K562 (cell line): ENCODE results near the gene PRKCB. TPM values are rescaled to one million over a fixed set of nuclear protein-coding genes. Genes with fewer than 3 reads are reported as not detected.

Experiments
- ATAC-seq: fragments of 200-7000 bp; cut with Tn5 transposase; 3 replicates; pipeline ENCODE4 v1.9.1; 2020; ENCODE audit warnings: moderate library complexity
- BruUV-seq: library from RNA; stranded (reverse); fragments of 400-500 nt; replicated peaks from 2 replicates; lab custom pipeline; 2021; lab: Mats Ljungman, UMichigan
- CTCF ChIA-PET: fragments of 300-600 bp; formaldehyde crosslinking; extraction: SDS; loops from one replicate; lab custom pipeline; 2021; ENCODE audit warnings: low intra/inter-chr PET ratio; lab: Yijun Ruan, JAX
- POLR2A ChIA-PET: fragments of 300-600, 350-650 bp; sonication (Branson Sonifier 250); formaldehyde crosslinking; extraction: SDS; loops from one replicate; lab custom pipeline; 2021; ENCODE audit warnings: antibody characterized with exemption, inconsistent platforms; lab: Yijun Ruan, JAX
- DNase-seq, 4 experiments: peaks; one replicate each; pipeline versions ENCODE4 v3.0.0 to v3.0.0-alpha.2; 2011 to 2018; ENCODE audit warnings: low spot score in 3 of 4, mixed read lengths in 3 of 4; ENCODE audit errors: extremely low read depth in 1 of 4
- FAIRE-seq: peaks from 2 replicates; lab custom pipeline; 2011; peaks lifted over from hg19 to GRCh38; lab: Jason Lieb, UNC
- H2AFZ ChIP-seq: 2 replicates; pipeline ENCODE4 v1.6.0; 2011; ENCODE audit warnings: low read depth, low read length, control low read depth, inconsistent platforms
- H3K27ac ChIP-seq: fragments of 200-600 bp; 3 replicates; pipeline ENCODE4 v1.8.0; 2011; ENCODE audit warnings: low read depth, mild to moderate bottlenecking, control low read depth, inconsistent platforms, low read length, moderate library complexity, mixed read lengths; ENCODE audit errors: extremely low read depth
- H3K27me3 ChIP-seq, 2 experiments: fragments of 300-600 bp in 1 of 2; 2 replicates in 1 of 2; 3 replicates in 1 of 2; pipeline versions ENCODE4 v1.6.0 to v1.8.0; 2011; ENCODE audit warnings: inconsistent platforms in 2 of 2, low read length in 2 of 2, mild to moderate bottlenecking in 1 of 2, mixed read lengths in 1 of 2, moderate library complexity in 1 of 2; ENCODE audit not compliant: control insufficient read depth in 2 of 2, insufficient read depth in 2 of 2
- H3K36me3 ChIP-seq: fragments of 300-600 bp; 3 replicates; pipeline ENCODE4 v1.8.0; 2011; ENCODE audit warnings: mild to moderate bottlenecking, low read length, inconsistent platforms; ENCODE audit not compliant: control insufficient read depth, insufficient read depth
- H3K4me1 ChIP-seq, 2 experiments: fragments of 200-600 bp in 1 of 2; replicated peaks in 1 of 2; 2 replicates in 1 of 2; 3 replicates in 1 of 2; pipeline versions ENCODE4 v1.5.1 to v1.8.0; 2011; ENCODE audit warnings: inconsistent platforms in 2 of 2, low read length in 2 of 2, mild to moderate bottlenecking in 1 of 2, mixed read lengths in 1 of 2, moderate library complexity in 1 of 2; ENCODE audit not compliant: control insufficient read depth in 2 of 2, insufficient read depth in 2 of 2
- H3K4me2 ChIP-seq: 2 replicates; pipeline ENCODE4 v1.6.1; 2011; ENCODE audit warnings: low read length, control low read depth, inconsistent platforms, mixed read lengths; ENCODE audit not compliant: insufficient read depth
- H3K4me3 ChIP-seq: fragments of 200-600 bp; sonication (generic), shearing (Covaris generic); 2 replicates; pipeline ENCODE4 v1.5.1; 2016; ENCODE audit warnings: control low read depth, inconsistent platforms
- H3K79me2 ChIP-seq: fragments of 200-600 bp; 3 replicates; pipeline ENCODE4 v1.8.0; 2011; ENCODE audit warnings: low read length, inconsistent platforms; ENCODE audit not compliant: control insufficient read depth, insufficient read depth
- H3K9ac ChIP-seq, 2 experiments: 2 replicates each; pipeline versions ENCODE4 v1.6.0 to v1.6.1; 2011; ENCODE audit warnings: low read depth in 2 of 2, low read length in 2 of 2, control low read depth in 1 of 2, inconsistent platforms in 1 of 2, mild to moderate bottlenecking in 1 of 2, mixed read lengths in 1 of 2; ENCODE audit not compliant: insufficient read depth in 1 of 2
- H3K9me1 ChIP-seq: one replicate; pipeline ENCODE4 v1.6.0; 2011; ENCODE audit warnings: inconsistent platforms, mild to moderate bottlenecking, low read length, moderate library complexity; ENCODE audit not compliant: control insufficient read depth, insufficient read depth
- H3K9me3 ChIP-seq: replicated peaks from 2 replicates; pipeline ENCODE4 v1.5.1; 2011; ENCODE audit warnings: low read depth, low read length, inconsistent platforms; ENCODE audit not compliant: control insufficient read depth, insufficient read depth
- H4K20me1 ChIP-seq: replicated peaks from 2 replicates; pipeline ENCODE4 v1.6.1; 2011; ENCODE audit warnings: low read length, inconsistent platforms, mixed read lengths; ENCODE audit not compliant: control insufficient read depth, insufficient read depth
- E2F8 ChIP-seq: fragments of 450-650 bp; IDR thresholded peaks from 2 replicates; pipeline ENCODE4 v1.7.1; 2018; ENCODE audit warnings: mild to moderate bottlenecking, low read depth; ENCODE audit not compliant: partially characterized antibody
- EGR1 ChIP-seq: fragments of 450-650 bp; conservative IDR thresholded peaks from 2 replicates; pipeline ENCODE4 v1.6.1; 2017; ENCODE audit warnings: mild to moderate bottlenecking
- PHF21A ChIP-seq: fragments of 450-650 bp; IDR thresholded peaks from 2 replicates; pipeline ENCODE4 v1.6.1; 2017; ENCODE audit warnings: low read depth, borderline replicate concordance
- RBM15 ChIP-seq: fragments of 200-400 bp; formaldehyde crosslinking; IDR thresholded peaks from 2 replicates; pipeline ENCODE4 v1.6.1; 2018; ENCODE audit warnings: mild to moderate bottlenecking, low read length, moderate library complexity; ENCODE audit not compliant: insufficient read depth
- RCOR1 ChIP-seq, 2 experiments: IDR thresholded peaks; 2 replicates each; pipeline ENCODE4 v1.6.1; 2012; ENCODE audit warnings: low read depth in 2 of 2, low read length in 2 of 2, borderline replicate concordance in 1 of 2, improper control_type of control experiment in 1 of 2
- RHOXF2B ChIP-seq: fragments of 250-450 bp; sonication (Bioruptor Pico); conservative IDR thresholded peaks from 2 replicates; pipeline ENCODE4 v1.5.1; 2021
- SPI1 ChIP-seq: IDR thresholded peaks from 2 replicates; pipeline ENCODE4 v1.6.1; 2011; ENCODE audit warnings: low read depth, low read length, control low read depth, borderline replicate concordance
- WGBS: fragments of 100-300 bp; shearing (Covaris generic); methylation state at CpG from one replicate; pipeline ENCODE4 v1.1.6; 2016; ENCODE audit warnings: low coverage, mixed read lengths; ENCODE audit not compliant: insufficient coverage; ENCODE audit errors: missing lambda C conversion rate; 5-methylcytosine and 5-hydroxymethylcytosine counted together
- in situ Hi-C: fragments of 300-500 bp; cut with MboI; formaldehyde crosslinking; loops from 4 replicates; pipeline ENCODE4 v1.15.0; 2018; ENCODE audit warnings: inconsistent platforms, mixed read lengths
- intact Hi-C: fragments of 100-400 bp; cut with micrococcal nuclease; formaldehyde crosslinking; loops from 2 replicates; pipeline ENCODE4 v1.14.2; 2022
- polyA plus RNA-seq, 8 experiments: library from polyadenylated mRNA; depleted of rRNA in 4 of 8; stranded (reverse) in 5 of 8; unstranded in 3 of 8; fragments of >200 nt; fragmentation: Nextera tagmentation in 2 of 8; fragmentation: Illumina TruSeq in 1 of 8; extraction: Ambion mirVana in 2 of 8; extraction: Trizol in 1 of 8; gene quantifications; 2 replicates each; pipeline versions ENCODE4 v1.2.1 to v1.2.3, GENCODE V29; 2011 to 2014; ENCODE audit warnings: inconsistent platforms in 1 of 8, missing spikeins in 1 of 8
- total RNA-seq, 7 experiments: library from RNA; depleted of rRNA in 6 of 7; stranded (reverse); fragments of >200 nt in 6 of 7; fragmentation: Illumina TruSeq in 2 of 7; extraction: Trizol in 2 of 7; gene quantifications; 2 replicates each; pipeline versions ENCODE4 v1.2.1 to v1.2.3, GENCODE V29; 2011 to 2021; ENCODE audit warnings: low replicate concordance in 1 of 7

The PRKCB gene
- total and polyA plus RNA-seq, 9 of the 15 experiments (the other 6 are each of a cell fraction or from before 2014, with no cell fraction given) = 49.9 to 276 (median 148) TPM

GRCh38 chr16:23867566-23867965 is 31.8 kb downstream of the PRKCB start (continued):
- TF ChIP-seq E2F8 = no peak

GRCh38 chr16:23868136-23868535 is 32.4 kb downstream of the PRKCB start:
- no peak for DNase-seq
- H4K20me1 ChIP-seq = peaks cover 7% of the 10 kb centered on the region
- WGBS = 57% methylated on average over 1 of the region's 1 CpG
- no peak overlapping the region for H3K4me2 ChIP-seq
- H3K4me3 ChIP-seq = no peak overlapping the region
- peaks cover 69% of the 10 kb centered on the region for H3K36me3 ChIP-seq
- no peak for TF ChIP-seq EGR1
- 0 out of 2 replicates have a peak, but pooled peaks have one; percentile 42 for TF ChIP-seq SPI1
- no peak for TF ChIP-seq RHOXF2B (CRISPR knock-in tag)
- TF ChIP-seq PHF21A = no peak
- TF ChIP-seq RBM15 = no peak
- no peak for TF ChIP-seq RCOR1 (IDR thresholded peaks at IDR 0.05; ENCODE audit: borderline replicate concordance in 1 of 2, low read depth in 2 of 2, low read length in 2 of 2)
- ChIA-PET CTCF (no interaction called here), POLR2A (interaction anchor here (1.0 to 1.4 kb wide), 5 partner anchors 9 to 65 kb away, joined by 3 to 5 read pairs (median 4); no protein-coding TSS in a partner anchor)
- H3K9me3 ChIP-seq = no peaks in the 10 kb centered on the region
- no peak overlapping the region for H2AFZ ChIP-seq
- in situ Hi-C loops (no loop called here), intact Hi-C loops (no loop called here)
- H3K9me1 ChIP-seq = no peaks in the 10 kb centered on the region
- H3K4me1 ChIP-seq = peaks cover 14 to 34% of the 10 kb centered on the region in 2 experiments
- H3K79me2 ChIP-seq = peaks cover 94% of the 10 kb centered on the region
- FAIRE-seq = no peak
- no peaks in the 10 kb centered on the region for H3K27me3 ChIP-seq
- H3K9ac ChIP-seq = no peak overlapping the region
- no TSS peak for BruUV-seq
- no peak for ATAC-seq
- H3K27ac ChIP-seq = no peak overlapping the region; the same call in 2 of the 3 replicates
